ENCODE data around the gene FBXL19. TPM values are rescaled to one million over a fixed set of nuclear protein-coding genes. Genes with fewer than 3 reads are reported as not detected.
A peak's percentile ranks its signal among the peaks of the same experiment; 100 is the strongest.

Gene FBXL19
- total RNA-seq, 1 donor from 2014 or later = 6.3 TPM

GRCh38 chr16:30949650-30950515, 26.5 kb downstream of the FBXL19 start:
- peak; percentile 87 for DNase-seq
- Histone ChIP-seq H3K9me3 (replicated peaks) (no peaks in the 10 kb centered on the region), H3K4me1 (peaks cover 64% of the 10 kb centered on the region), H3K36me3 (peaks cover 3% of the 10 kb centered on the region), H3K4me3 (peak overlapping the region; percentile 100), H3K27ac (replicated peaks) (peak overlapping the region; percentile 98), H3K27me3 (ENCODE audit: low read depth) (no peaks in the 10 kb centered on the region)
- TF ChIP-seq CTCF (IDR thresholded peaks at IDR 0.05; ENCODE audit: borderline replicate concordance) = no peak
- intact Hi-C loops (cut with micrococcal nuclease) = no loop called here

GRCh38 chr16:30950516-30951065, 27.2 kb downstream of the FBXL19 start:
- intact Hi-C loops (cut with micrococcal nuclease) = no loop called here
- TF ChIP-seq CTCF (IDR thresholded peaks at IDR 0.05; ENCODE audit: borderline replicate concordance) = no peak
- no peak for DNase-seq
- peaks cover 64% of the 10 kb centered on the region for H3K4me1 ChIP-seq
- H3K27me3 ChIP-seq (ENCODE audit: low read depth) = no peaks in the 10 kb centered on the region
- H3K36me3 ChIP-seq = no peaks in the 10 kb centered on the region
- peak overlapping the region; percentile 100 for H3K4me3 ChIP-seq
- H3K27ac ChIP-seq (replicated peaks) = peak overlapping the region; percentile 98
- no peaks in the 10 kb centered on the region for H3K9me3 ChIP-seq (replicated peaks)

- Histone ChIP-seq H3K9me3 (replicated peaks) (no peaks in the 10 kb centered on the region), H3K27me3 (ENCODE audit: low read depth) (no peaks in the 10 kb centered on the region), H3K27ac (replicated peaks) (peak overlapping the region; percentile 98), H3K4me1 (peaks cover 64% of the 10 kb centered on the region), H3K4me3 (peak overlapping the region; percentile 100), H3K36me3 (no peaks in the 10 kb centered on the region)
- intact Hi-C loops (cut with micrococcal nuclease) = no loop called here
- no peak for DNase-seq
- no peak for TF ChIP-seq CTCF (IDR thresholded peaks at IDR 0.05; ENCODE audit: borderline replicate concordance)
Observed at GRCh38 chr16:30951193-30951592, 27.8 kb downstream of the FBXL19 start.

- peaks cover 69% of the 10 kb centered on the region for H3K4me1 ChIP-seq
- H3K36me3 ChIP-seq = no peaks in the 10 kb centered on the region
- peak; percentile 69 for DNase-seq
- peak overlapping the region; percentile 98 for H3K27ac ChIP-seq (replicated peaks)
- H3K9me3 ChIP-seq (replicated peaks) = no peaks in the 10 kb centered on the region
- H3K27me3 ChIP-seq (ENCODE audit: low read depth) = no peaks in the 10 kb centered on the region
- intact Hi-C loops (cut with micrococcal nuclease) = no loop called here
- H3K4me3 ChIP-seq = no peak overlapping the region
- no peak for TF ChIP-seq CTCF (IDR thresholded peaks at IDR 0.05; ENCODE audit: borderline replicate concordance)
Observed at GRCh38 chr16:30951750-30952149, 28.4 kb downstream of the FBXL19 start.

- no peak for TF ChIP-seq CTCF (IDR thresholded peaks at IDR 0.05; ENCODE audit: borderline replicate concordance)
- Histone ChIP-seq H3K9me3 (replicated peaks) (no peaks in the 10 kb centered on the region), H3K4me1 (peaks cover 72% of the 10 kb centered on the region), H3K27ac (replicated peaks) (peak overlapping the region; percentile 38), H3K36me3 (no peaks in the 10 kb centered on the region), H3K4me3 (no peak overlapping the region), H3K27me3 (ENCODE audit: low read depth) (no peaks in the 10 kb centered on the region)
- DNase-seq = no peak
- intact Hi-C loops (cut with micrococcal nuclease) = no loop called here
Observed at GRCh38 chr16:30953111-30953510, 29.7 kb downstream of the FBXL19 start.
